ENCODE results near the gene TNFAIP8L3.

Gene TNFAIP8L3

GRCh38 chr15:51024735-51025453 is 69.8 kb downstream of the TNFAIP8L3 start:
- H3K4me3 ChIP-seq (ENCODE audit: low read depth, low read length), result no peak overlapping the region
- DNase-seq (ENCODE audit: low read depth), result no peak
- no peak for TF ChIP-seq CTCF (IDR thresholded peaks at IDR 0.05; ENCODE audit: low read depth, low read length, missing control alignments)
- in situ Hi-C loops (cut with HindIII; ENCODE audit: low sequenced_read_pairs), result no loop called here

GRCh38 chr15:51023499-51023898 is 71.2 kb downstream of the TNFAIP8L3 start:
- DNase-seq (ENCODE audit: low read depth), result no peak
- TF ChIP-seq CTCF (IDR thresholded peaks at IDR 0.05; ENCODE audit: low read depth, low read length, missing control alignments), result no peak
- H3K4me3 ChIP-seq (ENCODE audit: low read depth, low read length), result no peak overlapping the region
- in situ Hi-C loops (cut with HindIII; ENCODE audit: low sequenced_read_pairs), result no loop called here

GRCh38 chr15:51022206-51022605 is 72.5 kb downstream of the TNFAIP8L3 start:
- H3K4me3 ChIP-seq (ENCODE audit: low read depth, low read length), result no peak overlapping the region
- no peak for TF ChIP-seq CTCF (IDR thresholded peaks at IDR 0.05; ENCODE audit: low read depth, low read length, missing control alignments)
- in situ Hi-C loops (cut with HindIII; ENCODE audit: low sequenced_read_pairs), result no loop called here
- DNase-seq (ENCODE audit: low read depth), result no peak

- in situ Hi-C loops (cut with HindIII; ENCODE audit: low sequenced_read_pairs), result no loop called here
- no peak for TF ChIP-seq CTCF (IDR thresholded peaks at IDR 0.05; ENCODE audit: low read depth, low read length, missing control alignments)
- H3K4me3 ChIP-seq (ENCODE audit: low read depth, low read length), result no peak overlapping the region
- DNase-seq (ENCODE audit: low read depth), result no peak
These were observed 78.1 kb downstream of the TNFAIP8L3 start for GRCh38 chr15:51016615-51017014.

GRCh38 chr15:51011212-51011611 is 83.5 kb downstream of the TNFAIP8L3 start:
- TF ChIP-seq CTCF (IDR thresholded peaks at IDR 0.05; ENCODE audit: low read depth, low read length, missing control alignments), result no peak
- in situ Hi-C loops (cut with HindIII; ENCODE audit: low sequenced_read_pairs), result no loop called here
- no peak for DNase-seq (ENCODE audit: low read depth)
- no peak overlapping the region for H3K4me3 ChIP-seq (ENCODE audit: low read depth, low read length)

GRCh38 chr15:51007131-51007666 is 87.5 kb downstream of the TNFAIP8L3 start:
- TF ChIP-seq CTCF (IDR thresholded peaks at IDR 0.05; ENCODE audit: low read depth, low read length, missing control alignments), result no peak
- no peak for DNase-seq (ENCODE audit: low read depth)
- no peak overlapping the region for H3K4me3 ChIP-seq (ENCODE audit: low read depth, low read length)
- in situ Hi-C loops (cut with HindIII; ENCODE audit: low sequenced_read_pairs), result no loop called here
